Gastrocnemius medialis (tissue), 4 donors: ENCODE data around the gene SLC66A3. TPM values are rescaled to one million over a fixed set of nuclear protein-coding genes. Genes with fewer than 3 reads are reported as not detected.

Experiments used
- ATAC-seq, 2 donors: fragments of 150-250 bp; one replicate each; pipeline ENCODE4 v1.9.1; 2016
- DNase-seq, 2 donors: peaks; one replicate each; pipeline ENCODE4 v3.0.0-alpha.2; 2019
- H3K27ac ChIP-seq, 4 donors: fragments of 200-600 bp; sonication (generic); 1 replicate in 1 of 4; 2 replicates in 3 of 4; pipeline ENCODE4 v1.5.1; 2016 to 2018; ENCODE audit warnings: mild to moderate bottlenecking in 2 of 4, moderate library complexity in 1 of 4
- H3K27me3 ChIP-seq, 3 donors: fragments of 200-600 bp; sonication (generic) in 2 of 3; 1 replicate in 1 of 3; 2 replicates in 2 of 3; pipeline versions ENCODE4 v1.5.1 to v1.6.0; 2016 to 2019; ENCODE audit warnings: mild to moderate bottlenecking in 1 of 3, moderate library complexity in 1 of 3
- H3K36me3 ChIP-seq, 2 donors: fragments of 200-600 bp; sonication (generic) in 1 of 2; one replicate each; pipeline ENCODE4 v1.5.1; 2017 to 2018
- H3K4me1 ChIP-seq, 2 donors: fragments of 200-600 bp; sonication (generic) in 1 of 2; one replicate each; pipeline ENCODE4 v1.5.1; 2016 to 2017; ENCODE audit warnings: mild to moderate bottlenecking in 2 of 2
- H3K4me3 ChIP-seq, 4 donors: fragments of 200-600 bp; sonication (generic) in 3 of 4; 1 replicate in 1 of 4; 2 replicates in 3 of 4; pipeline ENCODE4 v1.5.1; 2016 to 2019; ENCODE audit warnings: mild to moderate bottlenecking in 2 of 4
- H3K9me3 ChIP-seq, 3 donors: fragments of 200-600 bp; sonication (generic) in 2 of 3; 1 replicate in 1 of 3; 2 replicates in 2 of 3; pipeline ENCODE4 v1.5.1; 2016 to 2019
- POLR2A ChIP-seq, 2 donors: fragments of 450-650 bp; IDR thresholded peaks; one replicate each; pipeline ENCODE4 v1.6.1; 2017; ENCODE audit warnings: antibody characterized with exemption in 2 of 2, mild to moderate bottlenecking in 2 of 2, moderate library complexity in 2 of 2
- in situ Hi-C, 4 donors: fragments of 200-750 bp; cut with MboI; loops; one replicate each; pipeline versions ENCODE4 v1.15.0 to v1.8.0; 2017; ENCODE audit warnings: low sequenced_read_pairs in 4 of 4
- intact Hi-C: fragments of 100-400 bp; cut with DNase I; formaldehyde crosslinking; loops from one replicate; pipeline ENCODE4 v1.15.1; 2023; ENCODE audit warnings: low total_unique reads
- total RNA-seq, 4 donors: library from RNA; depleted of rRNA; stranded (reverse); fragments of >200 nt; gene quantifications; one replicate each; pipeline versions ENCODE4 v1.1.0 to v1.2.3, GENCODE V29; 2016
- TF ChIP-seq, protein P1 (sequence below), 5 experiments: fragments of 450-650 bp in 3 of 5; fragments of 200-600 bp in 2 of 5; sonication (generic) in 2 of 5; IDR thresholded peaks in 4 of 5; conservative IDR thresholded peaks in 1 of 5; 1 replicate in 4 of 5; 2 replicates in 1 of 5; pipeline ENCODE4 v1.5.1; 2016 to 2019; ENCODE audit warnings: antibody characterized with exemption in 5 of 5, mild to moderate bottlenecking in 3 of 5, moderate library complexity in 3 of 5

The SLC66A3 gene
- total RNA-seq, 4 donors from 2014 or later, result 10.6 to 29.2 (median 16.0) TPM

DNA sequence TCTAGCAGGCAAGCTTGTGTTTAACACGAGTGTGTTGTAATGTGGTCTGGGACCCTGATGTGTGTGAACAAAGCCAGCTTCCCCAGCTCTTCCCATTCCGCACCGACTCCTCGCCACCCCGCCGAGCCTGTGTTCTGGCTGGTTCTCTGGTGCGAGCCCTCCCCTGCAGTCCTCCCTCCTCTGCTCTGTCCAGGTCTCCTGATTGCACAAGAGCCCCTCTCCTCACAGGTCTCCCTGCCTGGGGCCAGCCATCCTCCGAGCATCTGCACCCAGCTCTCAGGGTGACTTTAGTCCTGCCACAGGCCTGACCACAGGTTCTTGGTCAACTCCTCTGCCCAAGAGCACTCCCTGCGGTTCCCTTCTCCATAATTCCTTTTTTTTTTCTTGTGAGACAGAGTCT is 13.2 kb downstream of the SLC66A3 start:
- ATAC-seq (no peak), DNase-seq (no peak)
- in situ Hi-C loops, result no loop called here
- Histone ChIP-seq H3K27me3 (no peaks in the 10 kb centered on the region), H3K27ac (no peak overlapping the region), H3K9me3 (no peaks in the 10 kb centered on the region), H3K36me3 (no peaks in the 10 kb centered on the region), H3K4me1 (no peaks in the 10 kb centered on the region), H3K4me3 (no peak overlapping the region)
- TF ChIP-seq POLR2A (IDR thresholded peaks at IDR 0.05), result no peak
- TF ChIP-seq, protein P1, sequence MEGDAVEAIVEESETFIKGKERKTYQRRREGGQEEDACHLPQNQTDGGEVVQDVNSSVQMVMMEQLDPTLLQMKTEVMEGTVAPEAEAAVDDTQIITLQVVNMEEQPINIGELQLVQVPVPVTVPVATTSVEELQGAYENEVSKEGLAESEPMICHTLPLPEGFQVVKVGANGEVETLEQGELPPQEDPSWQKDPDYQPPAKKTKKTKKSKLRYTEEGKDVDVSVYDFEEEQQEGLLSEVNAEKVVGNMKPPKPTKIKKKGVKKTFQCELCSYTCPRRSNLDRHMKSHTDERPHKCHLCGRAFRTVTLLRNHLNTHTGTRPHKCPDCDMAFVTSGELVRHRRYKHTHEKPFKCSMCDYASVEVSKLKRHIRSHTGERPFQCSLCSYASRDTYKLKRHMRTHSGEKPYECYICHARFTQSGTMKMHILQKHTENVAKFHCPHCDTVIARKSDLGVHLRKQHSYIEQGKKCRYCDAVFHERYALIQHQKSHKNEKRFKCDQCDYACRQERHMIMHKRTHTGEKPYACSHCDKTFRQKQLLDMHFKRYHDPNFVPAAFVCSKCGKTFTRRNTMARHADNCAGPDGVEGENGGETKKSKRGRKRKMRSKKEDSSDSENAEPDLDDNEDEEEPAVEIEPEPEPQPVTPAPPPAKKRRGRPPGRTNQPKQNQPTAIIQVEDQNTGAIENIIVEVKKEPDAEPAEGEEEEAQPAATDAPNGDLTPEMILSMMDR (IDR thresholded peaks at IDR 0.05 in 4 of 5, conservative IDR thresholded peaks at IDR 0.05 in 1 of 5), result no peak
- intact Hi-C loops, result no loop called here

DNA sequence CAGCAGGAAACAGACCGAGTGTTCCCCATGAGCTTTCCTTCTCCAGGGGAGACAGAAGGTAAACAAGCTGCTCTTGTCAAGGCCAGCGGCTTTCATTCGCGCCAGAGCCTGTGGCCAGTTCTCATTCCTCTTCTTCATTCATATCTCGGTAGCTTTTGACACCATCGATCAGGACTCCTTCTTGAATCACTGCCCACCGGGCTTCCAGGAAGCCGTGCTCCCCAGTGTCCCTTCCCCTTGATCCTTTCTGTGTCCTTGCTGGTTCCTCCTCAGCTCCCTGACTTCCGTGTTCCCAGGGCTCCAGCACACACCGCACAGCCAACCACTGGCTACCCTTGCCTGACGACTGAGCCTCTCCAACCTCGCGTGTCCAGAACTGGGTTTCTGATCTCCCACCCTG is 14.1 kb downstream of the SLC66A3 start:
- in situ Hi-C loops (no loop called here), intact Hi-C loops (no loop called here)
- H3K27ac ChIP-seq, result no peak overlapping the region
- no peak for TF ChIP-seq POLR2A (IDR thresholded peaks at IDR 0.05)
- TF ChIP-seq, protein P1 (IDR thresholded peaks at IDR 0.05 in 4 of 5, conservative IDR thresholded peaks at IDR 0.05 in 1 of 5), result no peak
- no peak for DNase-seq
- no peak for ATAC-seq
- H3K9me3 ChIP-seq, result no peaks in the 10 kb centered on the region
- no peaks in the 10 kb centered on the region for H3K36me3 ChIP-seq
- H3K27me3 ChIP-seq, result no peaks in the 10 kb centered on the region
- no peak overlapping the region for H3K4me3 ChIP-seq
- H3K4me1 ChIP-seq, result no peaks in the 10 kb centered on the region

DNA sequence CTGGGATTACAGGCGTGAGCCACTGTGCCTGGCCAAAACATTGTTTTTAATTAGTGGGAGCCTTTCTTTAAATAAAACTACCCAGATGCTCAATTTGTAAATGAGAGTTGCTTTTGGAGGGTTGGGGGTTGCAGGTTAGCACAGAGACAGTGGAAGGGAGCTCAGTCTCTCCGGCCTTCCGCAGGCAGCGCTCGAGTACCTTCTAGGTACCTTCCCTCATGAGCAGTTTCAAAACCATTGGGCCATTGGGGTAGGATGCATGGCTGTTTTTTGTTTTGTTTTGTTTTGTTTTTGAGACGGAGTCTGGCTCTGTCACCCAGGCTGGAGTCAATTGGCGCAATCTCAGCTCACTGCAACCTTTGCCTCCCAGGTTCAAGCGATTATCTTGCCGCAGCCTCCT is 19.0 kb downstream of the SLC66A3 start:
- no peak overlapping the region for H3K27ac ChIP-seq
- no peak for ATAC-seq
- no peaks in the 10 kb centered on the region for H3K27me3 ChIP-seq
- no peaks in the 10 kb centered on the region for H3K4me1 ChIP-seq
- intact Hi-C loops, result no loop called here
- H3K4me3 ChIP-seq, result no peak overlapping the region
- H3K9me3 ChIP-seq, result no peaks in the 10 kb centered on the region
- no peak for DNase-seq
- in situ Hi-C loops, result no loop called here
- H3K36me3 ChIP-seq, result peaks cover 0 to 10% of the 10 kb centered on the region in 2 donors
- TF ChIP-seq, protein P1 (IDR thresholded peaks at IDR 0.05 in 4 of 5, conservative IDR thresholded peaks at IDR 0.05 in 1 of 5), result no peak
- TF ChIP-seq POLR2A (IDR thresholded peaks at IDR 0.05), result no peak

DNA sequence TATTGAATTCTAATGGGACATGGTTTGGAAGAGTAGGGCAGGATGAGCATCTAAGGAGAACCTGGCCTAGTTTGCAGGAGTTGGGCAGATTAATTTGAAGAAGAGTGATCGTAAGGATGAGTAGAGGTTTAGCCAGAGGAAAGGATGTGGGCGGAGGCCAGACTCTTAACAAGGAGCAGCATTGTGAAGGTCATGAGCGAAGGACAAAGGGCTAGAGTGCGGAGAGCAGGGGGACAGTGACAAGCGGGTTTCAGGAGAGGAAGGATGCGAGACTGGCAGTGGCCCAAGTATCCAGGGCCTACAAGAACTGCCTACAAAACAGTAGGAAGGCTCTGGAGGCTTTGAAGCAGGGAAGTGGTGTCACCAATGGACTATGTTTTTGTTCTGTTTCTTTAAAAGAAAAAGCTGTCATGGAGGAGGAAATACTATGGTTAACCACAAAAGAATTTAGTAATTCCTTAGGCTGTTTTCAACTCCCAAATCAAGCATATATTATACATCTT is 20.1 kb downstream of the SLC66A3 start:
- peak in 1 of 2 donors; percentile 30 for ATAC-seq
- in situ Hi-C loops (no loop called here), intact Hi-C loops (no loop called here)
- Histone ChIP-seq H3K9me3 (no peaks in the 10 kb centered on the region), H3K27me3 (no peaks in the 10 kb centered on the region), H3K4me3 (no peak overlapping the region), H3K36me3 (peaks cover 0 to 22% of the 10 kb centered on the region in 2 donors), H3K4me1 (no peaks in the 10 kb centered on the region), H3K27ac (no peak overlapping the region)
- TF ChIP-seq, protein P1 (IDR thresholded peaks at IDR 0.05 in 4 of 5, conservative IDR thresholded peaks at IDR 0.05 in 1 of 5), result no peak
- TF ChIP-seq POLR2A (IDR thresholded peaks at IDR 0.05), result no peak
- no peak for DNase-seq
